SU-DHL-6 (cell line): ENCODE results near the gene SH3RF2.
A peak's percentile ranks its signal among the peaks of the same experiment; 100 is the strongest.

Experiments
- H2AFZ ChIP-seq: fragments of 200-600 bp; sonication (generic); 2 replicates; pipeline ENCODE4 v1.6.1; 2014; ENCODE audit warnings: low read depth, mild to moderate bottlenecking, moderate library complexity, mixed read lengths, antibody characterized with exemption, low read length; ENCODE audit not compliant: severe bottlenecking
- H3F3A ChIP-seq: fragments of 200-600 bp; shearing (Covaris generic); 2 replicates; pipeline ENCODE4 v1.6.0; 2016; ENCODE audit warnings: antibody characterized with exemption, mild to moderate bottlenecking; ENCODE audit not compliant: insufficient read depth
- H3K27ac ChIP-seq: fragments of 200-600 bp; sonication (generic); 2 replicates; pipeline ENCODE4 v1.5.1; 2016; ENCODE audit warnings: low read depth, mild to moderate bottlenecking, low read length, moderate library complexity, mixed read lengths
- H3K27me3 ChIP-seq: fragments of 200-600 bp; sonication (generic), shearing (Covaris generic); 2 replicates; pipeline ENCODE4 v1.6.0; 2014; ENCODE audit warnings: mild to moderate bottlenecking, low read length
- H3K36me3 ChIP-seq: fragments of 200-600 bp; sonication (generic); 2 replicates; pipeline ENCODE4 v1.6.1; 2014; ENCODE audit warnings: mild to moderate bottlenecking, low read length, mixed read lengths
- H3K4me2 ChIP-seq: fragments of 300-600, 200-600 bp; shearing (Covaris generic), sonication (generic); 2 replicates; pipeline ENCODE4 v1.6.0; 2014; ENCODE audit warnings: low read length, low read depth, mild to moderate bottlenecking; ENCODE audit not compliant: poor library complexity, severe bottlenecking
- H3K4me3 ChIP-seq: fragments of 200-600 bp; sonication (generic); 2 replicates; pipeline ENCODE4 v1.5.1; 2014; ENCODE audit warnings: antibody characterized with exemption, low read length, mild to moderate bottlenecking, mixed read lengths; ENCODE audit not compliant: insufficient read depth, poor library complexity, severe bottlenecking
- H3K79me2 ChIP-seq: fragments of 200-600 bp; sonication (generic); 2 replicates; pipeline ENCODE4 v1.6.1; 2014; ENCODE audit warnings: mild to moderate bottlenecking, low read length, moderate library complexity; ENCODE audit not compliant: insufficient read depth
- H3K9ac ChIP-seq: fragments of 200-600 bp; sonication (generic); 2 replicates; pipeline ENCODE4 v1.7.0; 2014; ENCODE audit warnings: mild to moderate bottlenecking, low read length
- H3K9me2 ChIP-seq: fragments of 200-600 bp; sonication (generic); replicated peaks from 2 replicates; pipeline ENCODE4 v1.6.1; 2014; ENCODE audit warnings: low read length; ENCODE audit not compliant: insufficient read depth
- H3K9me3 ChIP-seq: fragments of 200-600 bp; sonication (generic); 2 replicates; pipeline ENCODE4 v1.6.1; 2014; ENCODE audit warnings: low read length, mixed read lengths; ENCODE audit not compliant: insufficient read depth
- H4K20me1 ChIP-seq: fragments of 200-600 bp; sonication (generic); 2 replicates; pipeline ENCODE4 v1.6.1; 2014; ENCODE audit warnings: low read depth, mild to moderate bottlenecking, antibody characterized with exemption, low read length, moderate library complexity, mixed read lengths
- CTCF ChIP-seq: fragments of 200-600 bp; sonication (generic); IDR thresholded peaks from one replicate; pipeline ENCODE4 v1.5.1; 2017; ENCODE audit warnings: antibody characterized with exemption, mild to moderate bottlenecking, low read length, moderate library complexity; ENCODE audit not compliant: insufficient read depth, poor library complexity, severe bottlenecking
- EZH2phosphoT487 ChIP-seq: fragments of 200-600 bp; sonication (generic), shearing (Covaris generic); conservative IDR thresholded peaks from 2 replicates; pipeline ENCODE4 v1.6.1; 2018; ENCODE audit warnings: mild to moderate bottlenecking, antibody characterized with exemption, low read length, moderate library complexity, mixed read lengths

SH3RF2 gene, protein sequence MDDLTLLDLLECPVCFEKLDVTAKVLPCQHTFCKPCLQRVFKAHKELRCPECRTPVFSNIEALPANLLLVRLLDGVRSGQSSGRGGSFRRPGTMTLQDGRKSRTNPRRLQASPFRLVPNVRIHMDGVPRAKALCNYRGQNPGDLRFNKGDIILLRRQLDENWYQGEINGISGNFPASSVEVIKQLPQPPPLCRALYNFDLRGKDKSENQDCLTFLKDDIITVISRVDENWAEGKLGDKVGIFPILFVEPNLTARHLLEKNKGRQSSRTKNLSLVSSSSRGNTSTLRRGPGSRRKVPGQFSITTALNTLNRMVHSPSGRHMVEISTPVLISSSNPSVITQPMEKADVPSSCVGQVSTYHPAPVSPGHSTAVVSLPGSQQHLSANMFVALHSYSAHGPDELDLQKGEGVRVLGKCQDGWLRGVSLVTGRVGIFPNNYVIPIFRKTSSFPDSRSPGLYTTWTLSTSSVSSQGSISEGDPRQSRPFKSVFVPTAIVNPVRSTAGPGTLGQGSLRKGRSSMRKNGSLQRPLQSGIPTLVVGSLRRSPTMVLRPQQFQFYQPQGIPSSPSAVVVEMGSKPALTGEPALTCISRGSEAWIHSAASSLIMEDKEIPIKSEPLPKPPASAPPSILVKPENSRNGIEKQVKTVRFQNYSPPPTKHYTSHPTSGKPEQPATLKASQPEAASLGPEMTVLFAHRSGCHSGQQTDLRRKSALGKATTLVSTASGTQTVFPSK

GRCh38 chr5:145936401-145937131 is at the start of gene SH3RF2:
SH3RF2 (plus strand) TSS chr5:145936578; CDS start chr5:145937929, 1,351 bp downstream.
- Histone ChIP-seq H4K20me1 (no peaks in the 10 kb centered on the region), H3K9ac (no peak within 1 kb of the TSS), H3K79me2 (no peaks in the 10 kb centered on the region), H3K9me2 (no peaks in the 10 kb centered on the region), H3K27me3 (no peaks in the 10 kb centered on the region), H3F3A (no peaks in the 10 kb centered on the region), H3K4me3 (no peak within 1 kb of the TSS), H3K9me3 (no peaks in the 10 kb centered on the region), H3K27ac (no peak within 1 kb of the TSS), H3K4me2 (no peak within 1 kb of the TSS), H2AFZ (no peak within 1 kb of the TSS), H3K36me3 (no peaks in the 10 kb centered on the region)
- TF ChIP-seq CTCF (no peak), EZH2phosphoT487 (no peak)

DNA sequence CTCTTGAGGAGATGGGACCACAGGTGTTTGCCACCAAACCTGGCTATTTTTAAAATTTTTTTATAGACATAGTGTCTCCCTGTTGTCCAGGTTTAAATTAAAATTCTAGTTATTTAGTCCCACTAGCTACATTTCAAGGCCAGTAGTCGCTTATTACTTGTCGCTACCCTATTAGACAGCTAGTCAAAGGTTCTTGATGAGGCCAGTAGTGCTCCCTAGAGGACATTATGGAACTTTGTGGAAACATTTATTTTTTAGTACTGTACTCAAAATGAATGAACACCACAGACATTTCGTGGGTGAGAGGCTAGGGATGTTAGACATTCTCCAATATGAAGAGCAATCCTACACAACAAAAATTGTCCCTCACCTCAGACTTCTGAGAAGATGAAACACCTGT is 49.2 kb upstream of the SH3RF2 start:
- H3K9me3 ChIP-seq: no peaks in the 10 kb centered on the region
- no peak overlapping the region for H3K27ac ChIP-seq
- H3K9ac ChIP-seq: no peak overlapping the region
- H3K79me2 ChIP-seq: no peaks in the 10 kb centered on the region
- no peak overlapping the region for H2AFZ ChIP-seq
- no peaks in the 10 kb centered on the region for H3F3A ChIP-seq
- H3K9me2 ChIP-seq: no peaks in the 10 kb centered on the region
- H3K4me3 ChIP-seq: no peak overlapping the region
- no peaks in the 10 kb centered on the region for H3K36me3 ChIP-seq
- no peaks in the 10 kb centered on the region for H4K20me1 ChIP-seq
- TF ChIP-seq CTCF: no peak
- no peak for TF ChIP-seq EZH2phosphoT487
- no peaks in the 10 kb centered on the region for H3K27me3 ChIP-seq
- H3K4me2 ChIP-seq: no peak overlapping the region

DNA sequence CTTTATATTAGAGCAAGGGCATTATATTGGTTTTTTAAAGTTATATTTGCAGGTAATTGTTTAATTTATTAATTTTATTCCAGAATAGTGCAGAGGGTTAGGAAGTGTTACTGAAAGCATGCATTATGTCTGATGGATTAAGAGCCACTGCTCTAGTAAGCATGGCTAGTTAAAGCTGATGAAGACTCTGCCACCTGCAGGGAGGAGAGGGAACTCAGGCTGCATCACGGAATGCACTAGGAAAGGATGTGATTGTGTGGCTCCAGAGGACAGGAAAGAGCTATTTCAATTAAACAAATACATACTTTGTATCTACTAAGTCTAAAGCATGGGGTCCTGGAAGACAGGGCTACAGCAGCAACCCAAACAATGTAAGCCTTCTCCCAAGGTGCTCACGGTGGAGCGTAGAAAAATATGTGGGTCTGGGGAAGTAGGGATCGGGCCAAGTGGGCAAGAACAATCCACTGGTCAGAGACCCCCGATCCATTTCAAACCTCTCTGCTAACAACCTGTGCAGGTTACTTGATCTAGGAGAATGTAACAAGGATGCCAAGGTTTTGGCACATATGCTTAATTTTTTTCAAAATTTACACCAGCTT is 48.3 kb upstream of the SH3RF2 start:
- Histone ChIP-seq H4K20me1 (no peaks in the 10 kb centered on the region), H3F3A (no peaks in the 10 kb centered on the region), H2AFZ (no peak overlapping the region), H3K9me3 (no peaks in the 10 kb centered on the region), H3K4me3 (no peak overlapping the region), H3K27me3 (no peaks in the 10 kb centered on the region), H3K36me3 (no peaks in the 10 kb centered on the region), H3K79me2 (no peaks in the 10 kb centered on the region), H3K4me2 (no peak overlapping the region), H3K9ac (no peak overlapping the region), H3K27ac (no peak overlapping the region), H3K9me2 (no peaks in the 10 kb centered on the region)
- no peak for TF ChIP-seq EZH2phosphoT487
- TF ChIP-seq CTCF: peak; percentile 27
